ENCODE data around the gene WWC2. TPM values are rescaled to one million over a fixed set of nuclear protein-coding genes. Genes with fewer than 3 reads are reported as not detected.

Gene WWC2
- total and polyA plus RNA-seq, 3 experiments from 2014 or later = 0.80 to 1.7 (median 0.85) TPM

DNA sequence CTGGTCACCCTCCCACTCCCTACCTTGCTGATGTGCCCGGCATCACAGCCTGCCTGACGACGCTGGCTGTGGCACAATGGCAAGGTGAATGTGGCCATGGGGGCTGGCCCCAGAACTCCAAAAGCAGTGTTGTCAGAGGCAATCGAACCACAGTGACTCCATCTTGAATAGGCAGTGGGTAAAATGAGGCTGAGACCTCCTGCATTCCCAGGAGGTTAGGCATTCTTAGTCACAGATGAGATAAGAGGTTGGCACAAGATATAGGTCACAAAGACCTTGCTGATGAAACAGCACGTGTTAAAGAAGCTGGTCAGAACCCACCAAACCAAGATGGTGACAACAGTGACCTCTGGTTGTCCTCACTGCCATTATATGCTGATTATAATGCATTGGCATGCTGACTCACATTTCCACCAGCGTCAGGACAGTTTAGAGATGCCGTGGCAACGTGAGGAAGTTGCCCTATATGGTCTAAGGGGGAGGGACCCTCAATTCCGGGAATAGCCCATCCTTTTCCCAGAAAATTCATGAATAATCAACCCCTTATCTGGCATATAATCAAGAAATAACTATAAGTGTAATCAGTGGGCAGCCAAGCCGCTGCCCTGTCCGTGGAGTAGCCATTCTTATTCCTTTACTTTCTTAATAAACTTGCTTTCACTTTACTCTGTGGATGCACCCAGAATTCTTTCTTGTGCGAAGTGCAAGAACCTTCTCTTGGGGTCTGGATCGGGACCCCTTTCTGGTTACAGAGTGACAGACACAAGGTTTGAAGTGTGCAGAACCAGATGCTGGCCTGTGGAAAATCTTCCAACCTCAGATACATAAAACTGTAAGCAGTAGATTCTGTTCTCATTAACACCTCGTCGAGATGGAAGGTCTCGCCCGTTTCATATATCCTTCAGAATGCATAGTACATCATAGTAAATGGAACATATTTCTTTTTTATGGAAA, 249.9 kb downstream of the WWC2 start:
- Histone ChIP-seq H3K27me3 (ENCODE audit: insufficient read depth, low read length, poor library complexity, severe bottlenecking) (peaks cover 7% of the 10 kb centered on the region), H3K4me1 (ENCODE audit: insufficient read depth, low read length) (no peaks in the 10 kb centered on the region), H3K36me3 (ENCODE audit: insufficient read depth, low read length) (no peaks in the 10 kb centered on the region), H3K4me3 (ENCODE audit: low read length) (no peak overlapping the region), H3K27ac (ENCODE audit: low read depth, low read length) (no peak overlapping the region), H3K9me3 (ENCODE audit: low read length) (no peaks in the 10 kb centered on the region)
- CTCF ChIA-PET = no interaction called here
- Mint-ChIP-seq H3K36me3 (peaks cover 0 to 4% (median 0%) of the 10 kb centered on the region in 3 donors), H3K4me3 (peak overlapping the region in 4 of 7 donors; percentile 9 to 72 (median 58)), H3K27me3 (peaks cover 17 to 58% of the 10 kb centered on the region in 2 donors), H3K4me1 (peaks cover 0 to 12% (median 0%) of the 10 kb centered on the region in 3 donors), H3K9me3 (peaks cover 0 to 5% (median 0%) of the 10 kb centered on the region in 5 donors), H3K27ac (no peak overlapping the region)
- no peak for DNase-seq
- POLR2A ChIA-PET = no interaction called here

DNA sequence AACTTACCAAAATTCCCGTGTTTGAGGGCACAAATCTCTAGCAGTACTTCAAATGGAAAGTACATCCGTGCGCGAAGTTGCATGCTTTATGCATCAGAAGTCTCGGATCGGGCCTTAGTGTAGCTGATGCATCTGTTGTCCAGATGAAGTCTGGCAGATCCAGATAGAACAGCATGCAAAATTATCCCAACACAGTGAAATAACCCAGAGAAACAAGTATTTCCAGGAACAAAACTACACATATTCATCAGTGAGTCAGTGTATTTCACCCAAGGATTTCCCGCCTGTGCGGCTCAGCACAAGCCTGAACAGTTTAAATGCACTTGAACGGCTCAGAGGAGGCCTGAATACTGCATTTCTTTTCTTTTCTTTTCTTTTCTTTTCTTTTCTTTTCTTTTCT, 250.6 kb downstream of the WWC2 start:
- H3K9me3 ChIP-seq (ENCODE audit: low read length) = no peaks in the 10 kb centered on the region
- Mint-ChIP-seq H3K27ac (peak overlapping the region in 1 of 8 donors; percentile 50), H3K36me3 (peaks cover 0 to 4% (median 0%) of the 10 kb centered on the region in 3 donors), H3K4me1 (peaks cover 0 to 12% (median 0%) of the 10 kb centered on the region in 3 donors), H3K9me3 (peaks cover 0 to 5% (median 0%) of the 10 kb centered on the region in 5 donors), H3K27me3 (peaks cover 13 to 55% of the 10 kb centered on the region in 2 donors), H3K4me3 (peak overlapping the region in 1 of 7 donors; percentile 69)
- H3K4me1 ChIP-seq (ENCODE audit: insufficient read depth, low read length) = no peaks in the 10 kb centered on the region
- no peak overlapping the region for H3K4me3 ChIP-seq (ENCODE audit: low read length)
- peaks cover 7% of the 10 kb centered on the region for H3K27me3 ChIP-seq (ENCODE audit: insufficient read depth, low read length, poor library complexity, severe bottlenecking)
- ChIA-PET POLR2A (no interaction called here), CTCF (no interaction called here)
- no peaks in the 10 kb centered on the region for H3K36me3 ChIP-seq (ENCODE audit: insufficient read depth, low read length)
- no peak for DNase-seq
- H3K27ac ChIP-seq (ENCODE audit: low read depth, low read length) = no peak overlapping the region

DNA sequence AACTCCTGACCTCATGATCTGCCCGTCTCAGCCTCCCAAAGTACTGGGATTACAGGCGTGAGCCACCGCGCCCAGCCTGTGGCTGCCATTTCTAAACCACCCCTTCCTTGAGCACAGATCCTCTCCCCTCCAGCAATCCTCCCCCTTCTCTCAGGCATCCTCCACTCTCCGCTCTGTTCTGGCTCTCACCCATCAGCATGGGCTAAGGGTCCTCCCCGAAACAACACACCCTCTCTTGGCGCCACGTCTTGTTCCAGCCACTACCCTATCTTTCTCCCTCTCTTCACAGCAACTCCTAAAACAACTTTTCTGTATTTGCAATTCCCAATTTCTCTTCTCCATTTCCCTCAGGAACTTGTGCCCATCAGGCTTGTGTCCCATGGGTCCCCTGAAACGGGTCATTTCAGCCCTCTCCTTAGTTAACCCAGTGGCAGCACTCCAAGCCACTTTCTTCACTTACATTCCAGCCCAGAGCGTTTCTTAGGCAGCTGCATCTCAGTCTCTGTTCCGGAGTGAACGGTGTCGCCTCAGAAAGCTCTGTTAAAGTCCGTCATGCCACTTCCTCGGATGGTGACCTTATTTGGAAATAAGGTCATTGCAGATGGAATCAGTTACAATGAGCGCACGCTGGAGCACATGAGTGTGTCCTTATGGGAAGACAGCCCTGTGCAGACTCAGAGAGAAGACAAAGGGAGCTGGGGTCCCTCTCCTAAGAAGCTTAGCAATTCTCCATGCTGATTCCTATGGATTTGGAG, 251.4 kb downstream of the WWC2 start:
- no peak overlapping the region for H3K4me3 ChIP-seq (ENCODE audit: low read length)
- H3K36me3 ChIP-seq (ENCODE audit: insufficient read depth, low read length) = no peaks in the 10 kb centered on the region
- H3K9me3 ChIP-seq (ENCODE audit: low read length) = no peaks in the 10 kb centered on the region
- DNase-seq = no peak
- POLR2A ChIA-PET = no interaction called here
- CTCF ChIA-PET = no interaction called here
- Mint-ChIP-seq H3K9me3 (peaks cover 0 to 5% (median 0%) of the 10 kb centered on the region in 5 donors), H3K27ac (no peak overlapping the region), H3K4me1 (peaks cover 0 to 12% (median 0%) of the 10 kb centered on the region in 3 donors), H3K36me3 (peaks cover 0 to 4% (median 0%) of the 10 kb centered on the region in 3 donors), H3K4me3 (peak overlapping the region in 1 of 7 donors; percentile 30), H3K27me3 (peaks cover 10 to 46% of the 10 kb centered on the region in 2 donors)
- H3K27me3 ChIP-seq (ENCODE audit: insufficient read depth, low read length, poor library complexity, severe bottlenecking) = peaks cover 7% of the 10 kb centered on the region
- H3K4me1 ChIP-seq (ENCODE audit: insufficient read depth, low read length) = no peaks in the 10 kb centered on the region
- no peak overlapping the region for H3K27ac ChIP-seq (ENCODE audit: low read depth, low read length)

DNA sequence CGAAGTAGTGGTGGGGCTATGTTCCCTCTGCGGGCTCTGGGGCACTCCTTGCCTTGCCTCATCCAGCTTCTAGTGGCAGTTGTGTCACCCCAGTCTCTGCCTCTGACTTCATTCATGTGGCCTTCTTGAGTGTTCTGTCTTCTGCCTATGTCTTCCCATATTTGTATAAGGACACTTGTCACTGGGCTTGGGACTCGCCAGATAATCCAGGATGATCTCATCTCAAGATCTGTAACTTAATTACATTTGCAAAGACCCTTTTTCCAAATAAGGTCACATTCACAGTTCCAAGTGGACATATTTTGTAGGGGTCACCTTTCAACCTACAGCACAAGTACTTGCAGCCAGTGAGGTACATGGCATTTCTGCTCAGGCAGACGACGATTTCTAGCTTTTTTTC, 253.5 kb downstream of the WWC2 start:
- Histone ChIP-seq H3K4me3 (ENCODE audit: low read length) (no peak overlapping the region), H3K9me3 (ENCODE audit: low read length) (no peaks in the 10 kb centered on the region), H3K36me3 (ENCODE audit: insufficient read depth, low read length) (no peaks in the 10 kb centered on the region), H3K27ac (ENCODE audit: low read depth, low read length) (no peak overlapping the region), H3K27me3 (ENCODE audit: insufficient read depth, low read length, poor library complexity, severe bottlenecking) (peaks cover 7% of the 10 kb centered on the region), H3K4me1 (ENCODE audit: insufficient read depth, low read length) (no peaks in the 10 kb centered on the region)
- H3K36me3 Mint-ChIP-seq = peaks cover 0 to 4% (median 0%) of the 10 kb centered on the region in 3 donors
- peaks cover 0 to 12% (median 0%) of the 10 kb centered on the region in 3 donors for H3K4me1 Mint-ChIP-seq
- H3K27ac Mint-ChIP-seq = no peak overlapping the region
- H3K4me3 Mint-ChIP-seq = no peak overlapping the region
- POLR2A ChIA-PET = no interaction called here
- no peak for DNase-seq
- CTCF ChIA-PET = no interaction called here
- H3K27me3 Mint-ChIP-seq = peaks cover 9 to 46% of the 10 kb centered on the region in 2 donors
- H3K9me3 Mint-ChIP-seq = peaks cover 0 to 3% (median 0%) of the 10 kb centered on the region in 5 donors

DNA sequence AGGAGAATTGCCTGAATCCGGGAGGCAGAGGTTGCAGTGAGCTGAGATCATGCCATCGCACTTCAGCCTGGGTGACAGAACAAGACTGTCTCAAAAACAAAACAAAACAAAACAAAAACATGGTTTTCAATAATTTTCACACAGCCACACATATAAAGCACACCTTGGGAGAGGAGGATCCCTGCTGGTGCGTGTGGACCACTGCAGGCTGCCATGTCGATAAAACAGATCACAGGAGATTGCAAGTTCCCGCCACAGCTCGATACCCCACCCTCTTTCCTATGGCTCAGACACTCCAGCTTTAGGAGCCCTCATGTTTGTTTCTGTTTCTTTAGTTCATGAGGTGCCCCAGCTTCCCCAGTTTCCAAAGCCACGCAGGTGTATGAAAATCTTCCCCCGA, 254.5 kb downstream of the WWC2 start:
- peaks cover 9 to 46% of the 10 kb centered on the region in 2 donors for H3K27me3 Mint-ChIP-seq
- H3K36me3 Mint-ChIP-seq = peaks cover 0 to 4% (median 0%) of the 10 kb centered on the region in 3 donors
- H3K4me3 ChIP-seq (ENCODE audit: low read length) = no peak overlapping the region
- no peaks in the 10 kb centered on the region for H3K4me1 ChIP-seq (ENCODE audit: insufficient read depth, low read length)
- H3K27ac ChIP-seq (ENCODE audit: low read depth, low read length) = no peak overlapping the region
- H3K27ac Mint-ChIP-seq = no peak overlapping the region
- H3K9me3 ChIP-seq (ENCODE audit: low read length) = no peaks in the 10 kb centered on the region
- ChIA-PET POLR2A (no interaction called here), CTCF (no interaction called here)
- H3K9me3 Mint-ChIP-seq = peaks cover 0 to 3% (median 0%) of the 10 kb centered on the region in 5 donors
- H3K4me3 Mint-ChIP-seq = no peak overlapping the region
- no peak for DNase-seq
- H3K27me3 ChIP-seq (ENCODE audit: insufficient read depth, low read length, poor library complexity, severe bottlenecking) = peaks cover 4% of the 10 kb centered on the region
- peaks cover 0 to 10% (median 0%) of the 10 kb centered on the region in 3 donors for H3K4me1 Mint-ChIP-seq
- no peaks in the 10 kb centered on the region for H3K36me3 ChIP-seq (ENCODE audit: insufficient read depth, low read length)

DNA sequence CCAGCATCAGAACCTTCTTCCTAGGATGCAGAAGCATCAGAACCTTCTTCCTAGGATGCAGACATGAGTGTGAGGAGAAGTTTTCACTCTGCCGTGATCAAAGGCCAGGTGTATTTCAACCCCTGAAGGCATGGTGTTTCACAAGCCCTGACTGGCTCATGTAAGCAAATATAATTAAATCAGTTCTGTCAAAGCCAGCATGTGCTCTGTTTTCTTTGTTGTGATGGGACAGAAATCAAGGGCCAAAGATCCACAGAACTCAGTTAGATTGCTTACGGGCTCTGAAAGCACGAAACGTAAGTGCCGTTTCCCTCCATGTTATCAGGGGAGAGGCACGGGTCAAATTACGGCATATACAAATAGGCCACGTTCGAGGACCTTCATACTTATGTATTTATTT, 255.2 kb downstream of the WWC2 start:
- CTCF ChIA-PET = no interaction called here
- Mint-ChIP-seq H3K27me3 (peaks cover 9 to 42% of the 10 kb centered on the region in 2 donors), H3K9me3 (peaks cover 0 to 3% (median 0%) of the 10 kb centered on the region in 5 donors), H3K36me3 (peaks cover 0 to 4% (median 0%) of the 10 kb centered on the region in 3 donors), H3K27ac (no peak overlapping the region), H3K4me3 (no peak overlapping the region), H3K4me1 (peaks cover 0 to 5% (median 0%) of the 10 kb centered on the region in 3 donors)
- no peak for DNase-seq
- H3K9me3 ChIP-seq (ENCODE audit: low read length) = no peaks in the 10 kb centered on the region
- H3K4me3 ChIP-seq (ENCODE audit: low read length) = no peak overlapping the region
- no peaks in the 10 kb centered on the region for H3K36me3 ChIP-seq (ENCODE audit: insufficient read depth, low read length)
- no peaks in the 10 kb centered on the region for H3K27me3 ChIP-seq (ENCODE audit: insufficient read depth, low read length, poor library complexity, severe bottlenecking)
- H3K27ac ChIP-seq (ENCODE audit: low read depth, low read length) = no peak overlapping the region
- POLR2A ChIA-PET = no interaction called here
- no peaks in the 10 kb centered on the region for H3K4me1 ChIP-seq (ENCODE audit: insufficient read depth, low read length)

DNA sequence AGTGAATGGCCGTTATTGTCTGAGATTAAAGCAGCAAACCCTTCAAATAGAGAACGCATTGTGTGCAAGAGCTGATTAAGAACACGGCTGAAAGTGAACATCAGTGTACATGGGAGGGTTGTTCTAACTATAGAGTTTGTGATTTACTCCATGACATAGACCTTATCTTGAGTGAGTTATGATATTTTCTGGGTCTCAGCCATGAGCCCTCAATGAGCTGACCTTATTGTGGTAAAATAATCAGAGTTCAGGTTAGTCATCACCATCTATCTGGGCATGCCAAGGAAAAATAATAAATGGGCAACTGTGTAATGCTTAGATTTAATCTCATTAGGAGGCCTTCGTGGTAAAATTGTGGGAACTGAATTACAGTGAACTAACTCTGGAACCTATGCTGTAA, 256.3 kb downstream of the WWC2 start:
- peaks cover 7 to 36% of the 10 kb centered on the region in 2 donors for H3K27me3 Mint-ChIP-seq
- H3K9me3 Mint-ChIP-seq = peaks cover 0 to under 1% (median 0%) of the 10 kb centered on the region in 5 donors
- POLR2A ChIA-PET = no interaction called here
- H3K4me1 Mint-ChIP-seq = no peaks in the 10 kb centered on the region
- H3K36me3 Mint-ChIP-seq = peaks cover 0 to 1% (median 0%) of the 10 kb centered on the region in 3 donors
- H3K4me3 ChIP-seq (ENCODE audit: low read length) = no peak overlapping the region
- no peaks in the 10 kb centered on the region for H3K27me3 ChIP-seq (ENCODE audit: insufficient read depth, low read length, poor library complexity, severe bottlenecking)
- no peak overlapping the region for H3K4me3 Mint-ChIP-seq
- no peaks in the 10 kb centered on the region for H3K4me1 ChIP-seq (ENCODE audit: insufficient read depth, low read length)
- no peak overlapping the region for H3K27ac ChIP-seq (ENCODE audit: low read depth, low read length)
- CTCF ChIA-PET = no interaction called here
- DNase-seq = no peak
- no peaks in the 10 kb centered on the region for H3K9me3 ChIP-seq (ENCODE audit: low read length)
- H3K36me3 ChIP-seq (ENCODE audit: insufficient read depth, low read length) = no peaks in the 10 kb centered on the region
- no peak overlapping the region for H3K27ac Mint-ChIP-seq

Data from CD8-positive, alpha-beta memory T cell (primary cell).